Fibroblast of skin of right biceps (primary cell): ENCODE data around the gene ZIM2.

Experiments
- DNase-seq: peaks from one replicate; pipeline ENCODE4 v3.0.0-alpha.2; 2013

Gene ZIM2

DNA sequence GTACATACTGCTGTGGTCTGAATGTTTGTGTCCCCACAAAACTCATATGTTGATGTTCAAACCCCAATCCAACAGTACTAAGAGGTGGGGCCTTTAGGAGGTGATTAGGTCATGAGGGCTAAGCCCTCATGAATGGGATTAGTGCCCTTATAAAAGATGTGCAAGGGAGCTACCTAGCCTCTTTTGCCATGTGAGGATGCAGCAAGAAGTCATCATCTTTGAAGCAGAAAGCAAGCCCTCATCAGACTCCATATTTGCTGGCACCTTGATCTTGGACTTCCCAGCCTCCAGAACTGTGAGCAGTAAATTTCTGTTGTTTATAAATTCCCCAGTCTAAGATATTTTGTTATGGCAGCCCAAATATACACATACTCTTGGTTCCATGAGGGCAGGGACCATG is 33.9 kb downstream of the ZIM2 start:
- DNase-seq = no peak

DNA sequence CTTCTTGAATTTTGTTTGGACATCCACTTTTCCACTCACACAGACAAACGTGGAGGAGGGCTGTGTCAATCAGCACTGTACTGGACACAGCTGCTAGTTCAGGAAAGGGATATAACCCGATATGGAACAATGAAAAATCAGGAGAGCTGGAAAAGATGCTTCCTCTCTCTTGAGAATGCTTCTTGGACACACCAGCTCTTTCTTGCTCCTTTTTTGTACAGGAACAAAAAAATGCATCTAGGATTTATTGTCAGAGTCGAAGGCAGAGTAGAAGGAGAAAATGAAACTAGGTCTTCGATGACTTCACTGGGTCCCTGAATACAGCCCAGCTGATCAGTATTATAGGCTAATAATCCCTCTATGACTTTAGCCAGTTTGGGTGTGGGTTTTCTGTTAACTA is 62.2 kb downstream of the ZIM2 start:
- DNase-seq = no peak

DNA sequence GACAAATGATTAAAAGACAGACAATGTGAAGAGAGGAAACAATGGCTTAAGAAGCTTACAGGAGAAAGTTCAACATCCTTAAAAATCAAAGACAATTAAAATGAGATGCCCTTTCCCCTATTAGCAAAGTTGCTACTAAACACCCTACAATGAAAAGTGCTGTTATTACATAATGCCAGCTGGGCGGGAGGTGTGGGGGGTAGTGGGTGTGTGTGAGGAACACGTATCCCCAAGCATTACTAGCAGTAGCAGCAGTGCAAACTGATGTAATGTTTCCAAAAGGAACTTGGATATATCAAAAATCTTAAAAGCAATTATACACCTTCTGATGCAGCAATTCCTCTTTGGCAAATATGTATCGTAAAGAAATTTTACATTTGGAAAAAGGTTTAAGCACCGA is 70.9 kb downstream of the ZIM2 start:
- no peak for DNase-seq

DNA sequence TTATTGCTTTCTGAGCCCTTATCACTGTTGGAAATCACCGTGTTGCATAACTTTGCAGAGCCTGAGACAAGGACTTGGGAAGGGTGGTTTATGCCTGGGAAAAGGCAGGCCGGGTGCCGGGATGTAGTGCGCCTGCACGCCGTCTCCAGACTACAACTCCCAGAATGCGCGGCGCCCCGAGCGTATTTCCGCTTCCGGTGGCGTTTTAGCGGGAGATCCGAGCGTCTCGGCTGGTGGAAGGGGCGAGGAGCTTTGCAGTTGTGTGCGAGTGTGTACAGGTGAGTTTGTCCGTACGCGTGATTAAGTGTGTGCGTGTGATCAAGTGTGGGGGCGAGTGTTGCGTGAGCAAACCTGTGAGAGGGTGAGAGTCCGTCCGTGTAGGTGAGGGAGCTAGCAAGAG is 75.4 kb downstream of the ZIM2 start:
- DNase-seq = peak; percentile 4

DNA sequence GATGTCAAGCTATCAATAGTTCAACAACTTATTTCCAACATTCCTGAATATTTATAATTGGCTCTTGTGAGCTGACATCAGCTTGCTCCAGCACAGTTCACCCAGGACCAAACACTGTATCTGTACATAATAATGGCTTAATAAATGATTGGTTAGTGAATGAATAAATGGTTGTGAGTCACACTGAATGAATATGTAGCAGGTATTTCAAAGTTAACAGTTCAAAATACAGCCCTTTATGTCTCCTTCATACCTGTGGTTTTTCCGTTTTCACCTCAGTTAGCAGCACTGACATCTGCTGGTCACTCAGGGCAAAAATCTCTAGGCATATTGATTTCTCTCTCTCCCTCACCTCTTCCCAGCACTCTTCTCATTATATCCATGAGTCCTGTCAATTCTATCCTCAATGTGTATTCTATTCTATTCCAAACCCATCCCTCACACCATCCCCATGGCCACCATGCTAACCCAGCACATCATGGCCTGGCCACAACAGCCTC is 76.3 kb downstream of the ZIM2 start:
- DNase-seq = no peak

DNA sequence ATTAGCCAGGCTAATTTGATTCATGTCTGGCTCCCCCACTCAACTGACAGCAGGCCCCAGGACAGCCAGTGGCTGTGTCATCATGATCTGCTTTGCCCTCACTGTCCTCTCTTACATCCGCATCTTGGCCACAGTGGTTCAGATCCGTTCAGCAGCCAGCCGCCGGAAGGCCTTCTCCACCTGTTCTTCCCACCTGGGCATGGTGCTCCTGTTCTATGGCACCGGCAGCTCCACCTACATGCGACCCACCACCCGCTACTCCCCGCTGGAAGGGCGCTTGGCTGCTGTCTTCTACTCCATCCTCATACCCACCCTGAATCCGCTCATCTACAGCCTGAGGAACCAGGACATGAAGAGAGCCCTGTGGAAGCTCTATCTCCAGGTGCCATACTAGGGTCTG is 79.7 kb downstream of the ZIM2 start:
- no peak for DNase-seq

DNA sequence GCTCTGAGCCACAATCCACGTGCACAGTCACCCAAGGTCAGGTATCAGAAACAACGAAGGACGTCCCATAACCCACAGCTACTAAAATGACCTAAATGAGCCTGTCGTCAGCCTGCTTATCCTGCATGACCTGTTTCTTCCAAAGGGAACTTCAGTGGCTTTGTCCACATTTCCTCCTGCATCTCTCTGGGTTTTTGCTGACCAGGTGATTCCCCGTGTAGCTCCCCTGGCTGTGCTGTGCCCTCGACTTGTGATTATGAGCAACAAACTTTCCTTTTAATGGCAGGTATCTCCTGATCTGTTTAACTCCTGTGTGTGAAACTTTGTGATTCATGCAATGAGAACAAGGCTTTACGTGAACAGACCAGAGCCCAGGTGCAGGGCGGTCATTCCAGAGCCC is 81.0 kb downstream of the ZIM2 start:
- no peak for DNase-seq

DNA sequence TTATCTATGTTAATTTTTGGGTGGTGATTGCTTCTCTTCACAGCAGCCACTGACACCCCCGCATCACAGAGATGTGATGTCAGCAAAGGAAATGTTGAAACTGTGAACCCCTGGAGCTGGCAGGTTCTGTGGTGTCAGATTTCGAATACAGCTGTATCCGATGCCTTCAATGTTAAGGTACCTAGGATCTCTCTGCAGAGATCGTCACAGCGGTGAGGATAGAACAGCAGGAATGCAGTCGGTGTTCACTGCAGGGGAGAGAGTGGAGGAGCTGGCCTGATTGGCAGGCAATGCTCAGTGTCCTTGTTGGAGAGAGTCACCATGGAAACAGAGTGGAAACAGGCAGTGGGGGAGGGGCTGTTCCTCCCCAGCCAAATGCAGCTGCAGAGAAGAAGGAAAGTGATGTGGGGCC is 89.4 kb downstream of the ZIM2 start:
- DNase-seq = no peak

DNA sequence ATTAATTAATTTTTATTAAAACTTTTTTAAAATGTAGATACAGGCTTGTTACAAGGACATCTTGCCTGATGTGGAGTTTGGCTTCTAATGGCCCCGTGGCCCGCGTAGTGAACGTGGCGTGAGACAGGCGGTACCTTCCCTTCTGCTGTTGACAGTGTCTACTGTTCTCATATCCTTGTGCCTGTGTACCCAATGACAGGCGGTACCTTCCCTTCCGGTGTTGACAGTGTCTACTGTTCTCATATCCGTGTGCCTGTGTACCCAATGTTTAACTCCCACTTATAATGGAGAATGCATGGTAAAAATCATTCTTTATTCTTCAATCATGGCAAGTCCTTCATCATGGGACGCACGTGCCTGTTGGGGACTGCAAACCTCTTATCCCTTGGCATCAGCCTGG is 89.9 kb downstream of the ZIM2 start:
- DNase-seq = no peak

DNA sequence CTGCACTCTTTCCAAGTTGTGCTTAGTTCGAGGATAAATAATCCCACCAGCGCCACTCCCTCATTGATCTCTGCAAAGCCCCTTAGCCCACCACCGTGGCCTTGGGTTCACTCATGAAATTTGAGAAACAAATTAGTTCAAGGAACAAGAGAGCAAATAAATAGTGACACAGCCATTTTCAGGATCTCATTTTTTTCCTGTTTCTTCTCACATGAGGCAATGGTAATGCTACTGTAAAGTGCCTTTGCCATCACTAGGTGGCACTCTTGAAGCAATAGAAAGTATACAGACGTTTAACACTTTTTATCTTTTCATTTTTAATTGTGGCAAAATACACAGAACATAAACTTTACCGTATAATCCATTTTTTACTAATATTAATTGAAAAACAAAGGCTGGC is 92.1 kb downstream of the ZIM2 start:
- DNase-seq = no peak

DNA sequence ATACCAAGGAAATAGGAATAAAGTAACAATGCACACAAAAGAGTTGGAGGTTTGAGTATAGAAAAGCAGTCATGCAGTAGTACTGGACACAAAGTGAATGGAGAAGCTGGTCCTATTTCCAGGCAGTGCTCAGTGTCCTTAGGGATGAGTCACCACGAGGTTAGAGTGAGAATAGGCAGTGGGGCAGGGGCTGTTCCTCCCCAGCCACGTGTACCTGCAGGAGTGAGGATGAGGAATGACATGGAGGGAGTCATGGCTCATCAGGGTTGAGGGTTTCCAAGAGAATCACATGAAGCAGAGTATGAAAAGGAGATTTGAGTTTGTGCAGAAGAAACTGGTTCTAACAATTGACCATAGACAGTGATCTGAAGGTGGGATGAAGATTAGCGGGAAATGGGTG is 94.2 kb downstream of the ZIM2 start:
- no peak for DNase-seq

DNA sequence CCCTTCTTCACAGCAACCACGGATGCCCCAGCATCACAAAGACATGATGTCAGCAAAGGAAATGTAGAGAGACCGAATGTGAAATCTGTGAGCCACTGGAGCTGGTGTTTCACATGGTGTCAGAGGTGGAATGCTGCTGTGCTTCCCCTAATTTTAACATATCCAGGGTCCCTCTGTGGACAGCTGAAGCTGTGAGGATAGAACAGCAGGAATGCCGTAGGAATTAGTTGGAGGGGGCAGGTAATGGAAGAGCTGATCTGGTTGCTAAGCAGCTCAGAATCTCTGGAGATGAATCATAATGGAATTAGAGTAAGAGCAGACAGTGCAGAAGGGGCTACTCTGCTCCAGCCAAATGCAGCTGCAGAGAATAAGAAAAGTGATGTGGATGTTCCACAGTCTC is 100.0 kb downstream of the ZIM2 start:
- no peak for DNase-seq

DNA sequence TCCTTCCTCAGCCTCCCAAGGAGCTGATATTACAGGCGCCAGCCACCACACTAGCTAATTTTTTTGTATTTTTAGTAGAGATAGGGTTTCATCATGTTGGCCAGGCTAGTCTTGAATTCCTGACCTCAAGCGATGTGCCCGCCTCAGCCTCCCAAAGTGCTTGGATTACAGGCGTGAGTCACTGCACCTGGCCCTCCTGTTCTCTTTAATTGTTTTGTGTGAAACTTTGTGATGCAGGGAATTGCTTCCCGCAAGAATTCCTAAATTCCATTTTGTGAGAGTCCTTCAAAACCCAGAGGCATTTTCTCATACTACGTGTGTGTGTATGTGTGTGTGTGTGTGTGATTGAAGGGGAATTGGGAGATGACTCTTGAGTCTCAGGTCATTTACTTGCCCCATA is 104.0 kb downstream of the ZIM2 start:
- DNase-seq = no peak

DNA sequence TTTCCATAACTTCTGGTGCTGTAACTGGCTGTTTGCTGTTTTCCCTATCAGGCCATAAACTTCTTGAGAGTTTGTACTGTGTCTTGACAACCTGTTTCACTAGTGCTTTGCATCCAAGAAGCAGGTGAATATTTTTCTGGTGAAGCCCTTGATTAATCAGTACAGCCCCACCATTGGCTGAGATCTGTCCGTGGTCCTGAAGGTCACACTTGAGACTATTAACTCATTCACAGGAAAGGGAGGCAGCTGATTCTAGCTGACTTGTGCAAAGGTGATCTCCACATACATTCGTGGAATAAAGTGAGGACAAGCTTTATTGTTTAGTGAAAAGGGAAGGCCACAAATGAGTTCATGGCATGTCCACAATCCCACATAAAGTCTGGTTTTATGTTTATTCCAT is 107.5 kb downstream of the ZIM2 start:
- DNase-seq = no peak

DNA sequence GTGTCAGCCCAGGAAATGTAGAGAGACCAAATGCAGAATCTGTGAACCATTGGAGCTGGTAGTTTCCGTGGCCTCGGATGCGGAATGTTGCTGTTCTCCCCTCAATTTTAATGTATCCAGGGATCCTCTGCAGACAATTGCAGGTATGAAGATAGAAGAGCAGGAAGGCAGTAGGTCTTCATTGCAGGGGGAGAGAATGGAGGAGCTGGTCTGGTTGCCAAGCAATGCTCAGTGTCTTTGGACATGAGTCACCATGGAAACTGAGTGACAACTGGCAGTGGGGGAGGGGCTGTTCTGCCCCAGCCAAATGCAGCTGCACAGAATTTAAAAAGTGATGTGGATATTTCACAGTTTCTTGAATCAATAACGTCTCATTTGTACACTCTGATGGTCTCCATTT is 112.8 kb downstream of the ZIM2 start:
- DNase-seq = no peak

DNA sequence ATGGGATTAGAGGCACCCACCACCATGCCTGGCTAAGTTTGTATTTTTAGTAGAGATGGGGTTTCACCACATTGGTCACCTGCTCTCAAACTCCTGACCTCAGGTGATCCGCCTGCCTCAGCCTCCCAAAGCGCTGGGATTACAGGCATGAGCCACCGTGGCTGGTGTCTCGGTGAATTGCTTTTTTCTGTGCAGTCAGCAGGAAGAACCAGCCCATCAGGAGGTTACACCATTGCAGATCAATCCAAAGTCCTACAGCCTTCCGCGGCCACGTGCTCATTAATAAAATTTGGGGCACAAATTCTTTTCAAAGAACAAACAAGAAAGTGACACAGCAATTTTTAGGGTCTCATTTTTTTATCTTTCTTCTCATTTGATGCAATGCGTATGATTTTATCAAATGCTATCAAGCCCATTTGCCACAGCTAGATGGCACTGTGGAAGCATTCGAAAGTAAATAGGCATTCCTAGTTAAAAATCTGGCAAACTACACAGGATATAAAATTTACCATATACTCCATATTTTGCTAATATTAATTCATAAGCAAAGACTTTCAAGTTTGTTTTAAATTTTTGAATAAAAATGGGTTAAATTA is 114.6 kb downstream of the ZIM2 start:
- no peak for DNase-seq
